ENCODE data around the gene UQCC2. TPM values are rescaled to one million over a fixed set of nuclear protein-coding genes. Genes with fewer than 3 reads are reported as not detected.

The UQCC2 gene
- total and polyA plus RNA-seq, 2 of the 8 experiments (the other 6 are each of a cell fraction or from before 2014, with no cell fraction given), result 52.1 to 104 TPM

DNA sequence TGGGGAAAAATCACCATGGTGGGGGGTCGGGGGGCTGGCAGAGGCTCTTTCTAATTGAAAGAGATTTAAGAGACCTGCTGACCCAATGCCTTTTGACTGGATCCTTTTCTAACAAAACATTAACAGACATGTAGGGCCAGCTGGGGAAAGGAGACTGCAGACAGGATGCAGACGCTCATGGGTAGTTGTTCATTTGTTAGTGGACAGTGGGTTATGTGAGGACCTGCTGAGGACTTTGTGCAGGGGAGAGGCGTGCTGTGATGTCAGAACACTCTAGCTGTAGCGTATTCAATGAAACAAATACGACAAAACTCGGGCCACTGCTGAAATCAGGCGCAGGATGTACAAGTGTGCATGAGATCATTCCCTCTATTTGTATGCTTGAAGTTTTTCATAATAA is 34.0 kb upstream of the UQCC2 start (continued):
- TF ChIP-seq RXRA (IDR thresholded peaks at IDR 0.05; ENCODE audit: insufficient read depth, low read depth, low read length) (no peak), HDAC6 (IDR thresholded peaks at IDR 0.05; ENCODE audit: low read depth, low read length) (no peak)
